GM12801 (cell line): Measurements from ENCODE around the gene MAP3K15.

ENCODE experiments used
- CTCF ChIP-seq: IDR thresholded peaks from one replicate; pipeline ENCODE4 v1.5.1; 2011; ENCODE audit warnings: control low read depth; ENCODE audit not compliant: insufficient read length; ENCODE audit errors: extremely low read depth

Gene MAP3K15

DNA sequence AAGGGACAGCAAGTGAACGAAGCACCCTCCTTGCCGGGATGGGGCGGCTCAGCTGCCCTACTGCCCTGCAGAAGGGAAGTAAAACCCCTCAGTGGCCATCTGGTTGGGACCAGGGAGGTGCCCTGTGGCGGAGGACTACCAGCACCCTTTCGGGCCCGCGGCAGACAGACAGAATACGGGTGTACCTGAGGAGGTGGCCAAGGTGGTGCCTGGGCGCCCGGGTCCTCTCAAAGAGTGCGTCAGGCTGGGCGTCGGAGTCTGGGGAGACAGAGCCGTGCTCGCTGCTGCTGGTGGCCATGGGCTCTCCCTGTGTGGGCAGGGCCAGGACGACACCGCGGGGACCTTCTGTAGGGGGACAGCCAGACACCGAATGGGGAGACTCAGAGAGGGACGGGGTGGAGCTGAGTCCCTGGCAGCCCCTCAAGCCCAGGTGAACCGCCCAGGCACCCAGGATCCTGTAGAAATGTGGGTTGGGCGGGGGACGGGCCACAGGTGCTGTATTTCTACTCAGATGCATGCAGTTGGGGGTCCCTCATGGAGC is 141.9 kb downstream of the MAP3K15 start:
- TF ChIP-seq CTCF, result no peak

DNA sequence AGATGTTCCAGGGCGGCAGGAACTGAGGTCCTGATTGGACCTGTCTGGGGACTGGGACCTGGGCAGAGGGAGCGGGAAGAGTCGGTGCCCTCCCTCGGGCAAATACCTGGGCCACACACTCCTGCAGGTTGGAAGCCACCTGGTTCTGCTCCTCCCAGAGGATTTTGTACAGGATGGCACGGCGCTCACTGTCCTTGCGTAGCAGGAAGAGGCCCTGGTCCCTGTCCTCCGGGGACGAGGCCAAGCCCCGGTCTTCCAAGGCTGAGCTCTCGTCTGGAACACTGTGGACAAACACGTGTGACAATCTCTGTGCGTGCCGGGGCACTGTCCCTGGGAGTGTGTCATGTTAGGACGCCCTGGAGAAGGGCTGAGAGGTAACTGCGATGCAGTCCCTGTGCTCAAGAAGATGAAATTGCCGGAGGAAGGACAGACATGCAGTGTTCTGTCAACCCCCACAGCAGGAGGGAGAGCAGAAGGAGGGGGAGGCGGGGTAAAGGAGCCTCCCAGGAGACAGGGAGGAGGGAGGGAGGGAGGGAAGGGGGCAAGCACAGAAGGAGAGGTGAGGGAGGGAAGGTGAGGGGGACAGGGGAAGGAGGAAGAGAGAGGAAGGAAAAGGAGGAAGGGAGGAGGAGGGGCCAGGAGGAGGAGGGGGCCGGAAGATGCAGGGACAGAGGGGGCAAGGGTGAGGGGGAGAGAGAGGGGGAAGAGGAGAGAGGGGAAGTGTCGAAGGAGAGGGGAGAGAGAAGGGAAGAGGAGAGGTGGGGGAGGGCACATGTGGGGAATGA is 142.6 kb downstream of the MAP3K15 start:
- TF ChIP-seq CTCF, result no peak

DNA sequence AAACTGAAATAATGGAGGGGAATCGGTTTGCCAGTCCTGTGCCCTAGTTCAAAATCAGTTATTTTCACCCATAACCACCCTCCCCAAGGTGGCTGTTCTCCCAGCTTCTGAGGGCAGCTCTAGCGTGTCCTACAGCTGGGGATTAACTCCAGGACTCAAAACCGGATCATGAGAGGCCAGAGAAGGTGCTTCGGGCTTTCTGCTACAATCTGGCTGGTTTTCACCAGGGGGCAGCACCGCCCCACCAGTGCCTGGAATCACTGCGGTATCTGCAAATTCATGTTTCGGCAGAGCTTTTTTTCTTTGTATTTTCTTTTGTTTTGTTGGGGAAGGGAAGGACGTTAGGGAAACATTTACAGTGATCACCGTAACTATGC is 143.2 kb downstream of the MAP3K15 start:
- no peak for TF ChIP-seq CTCF

- TF ChIP-seq CTCF, result no peak
Observed at GRCh38 chrX:19370061-19370460, 145.2 kb downstream of the MAP3K15 start.

DNA sequence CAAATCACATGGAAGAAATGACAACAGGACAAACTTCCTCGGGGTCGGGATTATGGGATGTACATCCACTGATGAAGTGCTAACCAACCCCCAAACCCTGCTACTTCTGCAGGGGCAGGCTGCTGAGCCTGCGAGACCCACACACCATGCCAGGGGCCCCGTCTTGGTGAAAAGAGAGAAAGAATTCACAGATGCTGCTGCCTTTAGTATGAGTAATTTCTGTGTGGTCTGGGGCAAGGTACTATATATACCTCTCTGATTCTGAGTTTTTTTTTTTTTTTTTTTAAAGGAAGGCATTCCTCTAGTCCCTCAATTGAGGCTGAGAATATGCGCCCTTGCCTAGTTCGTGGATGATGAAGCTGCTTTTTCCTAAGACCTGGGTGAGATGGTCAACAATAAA is 146.7 kb downstream of the MAP3K15 start:
- TF ChIP-seq CTCF, result no peak

DNA sequence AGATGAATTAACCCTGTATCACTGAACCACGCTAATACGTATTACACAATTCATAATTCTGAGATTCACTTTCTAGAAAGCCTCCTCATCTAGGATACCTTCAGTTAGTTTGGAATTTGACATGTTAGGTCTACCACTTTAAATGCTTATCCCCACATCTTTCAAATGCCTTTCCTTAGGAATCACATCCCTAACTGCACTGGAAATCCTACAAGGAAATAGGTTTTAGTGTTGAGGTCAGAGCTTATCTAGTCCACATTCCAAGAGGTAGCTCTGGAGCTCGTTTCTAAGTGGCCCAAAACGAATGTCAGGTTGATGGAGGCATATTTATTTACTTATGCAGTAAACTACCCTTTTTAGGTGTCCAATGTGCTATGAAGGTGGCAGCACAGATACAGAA is 153.6 kb downstream of the MAP3K15 start:
- no peak for TF ChIP-seq CTCF

DNA sequence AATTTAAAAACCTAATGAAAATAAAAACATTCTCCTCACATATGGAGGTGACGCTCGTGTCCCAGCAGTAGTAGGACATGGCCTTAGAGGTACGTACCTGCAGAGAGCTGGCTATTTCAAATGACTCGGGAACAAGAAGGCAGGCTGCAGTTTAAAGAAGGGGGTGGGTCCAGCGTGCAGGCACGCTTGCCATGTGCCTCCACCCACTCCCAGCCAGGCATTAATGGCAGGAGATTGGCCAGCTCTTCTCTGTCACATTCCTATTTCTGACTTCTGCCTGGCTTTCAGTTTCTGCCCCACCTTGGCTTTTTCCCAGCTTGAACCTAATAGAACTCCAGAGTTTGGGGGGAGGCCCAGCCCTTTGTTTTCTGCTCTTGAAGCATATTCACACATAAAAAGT is 154.4 kb downstream of the MAP3K15 start:
- TF ChIP-seq CTCF, result no peak
